H9 (cell line): ENCODE data around the gene SOX18. TPM values are rescaled to one million over a fixed set of nuclear protein-coding genes. Genes with fewer than 3 reads are reported as not detected.

Experiments used
- DNase-seq: peaks from one replicate; pipeline ENCODE4 v3.0.0-alpha.2; 2017
- H2AFZ ChIP-seq: one replicate; pipeline ENCODE4 v1.6.1; 2013; ENCODE audit warnings: mild to moderate bottlenecking, low read length, control low read depth, moderate library complexity
- H2AK5ac ChIP-seq: 2 replicates; pipeline ENCODE4 v1.6.1; 2013; ENCODE audit warnings: low read length, control low read depth, mixed read lengths; ENCODE audit not compliant: insufficient read length
- H2BK120ac ChIP-seq: one replicate; pipeline ENCODE4 v1.6.1; 2013; ENCODE audit warnings: low read depth, mild to moderate bottlenecking, low read length, control low read depth, inconsistent platforms; ENCODE audit not compliant: poor library complexity, severe bottlenecking
- H2BK12ac ChIP-seq: 2 replicates; pipeline ENCODE4 v1.6.1; 2013; ENCODE audit warnings: low read length, control low read depth, mixed read lengths, low read depth; ENCODE audit not compliant: insufficient read length
- H2BK15ac ChIP-seq: 2 replicates; pipeline ENCODE4 v1.6.1; 2013; ENCODE audit warnings: low read depth, low read length, control low read depth
- H2BK20ac ChIP-seq: one replicate; pipeline ENCODE4 v1.6.1; 2013; ENCODE audit warnings: low read depth, mild to moderate bottlenecking, low read length, control low read depth, inconsistent platforms; ENCODE audit not compliant: poor library complexity, severe bottlenecking
- H2BK5ac ChIP-seq: 2 replicates; pipeline ENCODE4 v1.6.1; 2013; ENCODE audit warnings: low read length, control low read depth, mixed read lengths; ENCODE audit not compliant: insufficient read length
- H3K14ac ChIP-seq: 2 replicates; pipeline ENCODE4 v1.6.1; 2013; ENCODE audit warnings: low read length, control low read depth; ENCODE audit not compliant: insufficient read depth
- H3K18ac ChIP-seq: 2 replicates; pipeline ENCODE4 v1.6.1; 2013; ENCODE audit warnings: low read depth, mild to moderate bottlenecking, mixed read lengths, low read length, control low read depth; ENCODE audit not compliant: insufficient read length
- H3K23ac ChIP-seq: 2 replicates; pipeline ENCODE4 v1.6.1; 2013; ENCODE audit warnings: low read length, control low read depth, mixed read lengths, low read depth; ENCODE audit not compliant: insufficient read length
- H3K23me2 ChIP-seq: 2 replicates; pipeline ENCODE4 v1.6.1; 2013; ENCODE audit warnings: low read depth, mild to moderate bottlenecking, mixed read lengths, low read length, control low read depth; ENCODE audit not compliant: insufficient read length, poor library complexity, severe bottlenecking
- H3K27ac ChIP-seq: 2 replicates; pipeline ENCODE4 v1.5.1; 2013; ENCODE audit warnings: low read length, control low read depth, mixed read lengths, low read depth; ENCODE audit not compliant: insufficient read length
- H3K27me3 ChIP-seq: 2 replicates; pipeline ENCODE4 v1.6.1; 2013; ENCODE audit warnings: low read length, control low read depth, inconsistent platforms; ENCODE audit not compliant: insufficient read depth
- H3K4ac ChIP-seq: 2 replicates; pipeline ENCODE4 v1.6.1; 2013; ENCODE audit warnings: low read depth, mild to moderate bottlenecking, control low read depth, inconsistent platforms, low read length, moderate library complexity
- H3K4me1 ChIP-seq: 2 replicates; pipeline ENCODE4 v1.6.1; 2013; ENCODE audit warnings: low read length, control low read depth, inconsistent platforms; ENCODE audit not compliant: insufficient read depth
- H3K4me2 ChIP-seq: 2 replicates; pipeline ENCODE4 v1.6.1; 2013; ENCODE audit warnings: low read length, control low read depth, mixed read lengths; ENCODE audit not compliant: insufficient read length, insufficient read depth
- H3K56ac ChIP-seq: 2 replicates; pipeline ENCODE4 v1.6.1; 2013; ENCODE audit warnings: low read depth, mild to moderate bottlenecking, mixed read lengths, low read length, control low read depth; ENCODE audit not compliant: insufficient read length
- H3K79me1 ChIP-seq: 2 replicates; pipeline ENCODE4 v1.6.1; 2013; ENCODE audit warnings: low read depth, mild to moderate bottlenecking, moderate library complexity, low read length, control low read depth, inconsistent platforms; ENCODE audit not compliant: insufficient read depth, poor library complexity, severe bottlenecking
- H3K79me2 ChIP-seq: 2 replicates; pipeline ENCODE4 v1.6.1; 2013; ENCODE audit warnings: low read length, control low read depth, inconsistent platforms; ENCODE audit not compliant: insufficient read depth
- H3K9ac ChIP-seq: 2 replicates; pipeline ENCODE4 v1.6.1; 2013; ENCODE audit warnings: low read length, control low read depth, mixed read lengths; ENCODE audit not compliant: insufficient read length; ENCODE audit errors: extremely low read depth
- H3K9me3 ChIP-seq: one replicate; pipeline ENCODE4 v1.6.1; 2013; ENCODE audit warnings: low read depth, low read length, inconsistent platforms; ENCODE audit not compliant: control insufficient read depth
- H3T11ph ChIP-seq: one replicate; pipeline ENCODE4 v1.6.1; 2013; ENCODE audit warnings: mild to moderate bottlenecking, low read length, control low read depth, inconsistent platforms
- H4K20me1 ChIP-seq: one replicate; pipeline ENCODE4 v1.6.1; 2013; ENCODE audit not compliant: control insufficient read depth, insufficient read length, insufficient read depth
- H4K5ac ChIP-seq: 2 replicates; pipeline ENCODE4 v1.6.1; 2013; ENCODE audit warnings: low read depth, mild to moderate bottlenecking, mixed read lengths, low read length, control low read depth; ENCODE audit not compliant: insufficient read length
- H4K8ac ChIP-seq: replicated peaks from 2 replicates; pipeline ENCODE4 v1.6.1; 2013; ENCODE audit warnings: low read length, control low read depth, mixed read lengths, low read depth; ENCODE audit not compliant: insufficient read length
- H4K91ac ChIP-seq: 2 replicates; pipeline ENCODE4 v1.6.1; 2013; ENCODE audit warnings: low read depth, mild to moderate bottlenecking, moderate library complexity, mixed read lengths, low read length, control low read depth; ENCODE audit not compliant: insufficient read length
- H3K27ac Mint-ChIP-seq, 3 experiments: 2 replicates in 2 of 3; 3 replicates in 1 of 3; pipeline ENCODE4 v1.8.0; 2020 to 2021; ENCODE audit warnings: mixed read lengths in 3 of 3, mild to moderate bottlenecking in 1 of 3, moderate library complexity in 1 of 3
- H3K27me3 Mint-ChIP-seq: 2 replicates; pipeline ENCODE4 v1.8.0; 2021; ENCODE audit warnings: low read depth, mild to moderate bottlenecking, moderate library complexity, mixed read lengths
- H3K36me3 Mint-ChIP-seq, 3 experiments: 2 replicates in 2 of 3; 3 replicates in 1 of 3; pipeline ENCODE4 v1.8.0; 2020 to 2021; ENCODE audit warnings: low read depth in 3 of 3, mixed read lengths in 3 of 3; ENCODE audit not compliant: insufficient read depth in 1 of 3
- H3K4me1 Mint-ChIP-seq, 2 experiments: 2 replicates each; pipeline ENCODE4 v1.8.0; 2020; ENCODE audit warnings: mixed read lengths in 2 of 2
- H3K4me3 Mint-ChIP-seq, 2 experiments: 2 replicates in 1 of 2; 3 replicates in 1 of 2; pipeline ENCODE4 v1.8.0; 2020 to 2021; ENCODE audit warnings: mild to moderate bottlenecking in 2 of 2, mixed read lengths in 2 of 2, moderate library complexity in 1 of 2
- H3K9me3 Mint-ChIP-seq, 2 experiments: 2 replicates in 1 of 2; 3 replicates in 1 of 2; pipeline ENCODE4 v1.8.0; 2020; ENCODE audit warnings: mild to moderate bottlenecking in 2 of 2, mixed read lengths in 2 of 2, moderate library complexity in 1 of 2
- CTCF ChIP-seq: fragments of 200-600 bp; sonication (generic); conservative IDR thresholded peaks from 3 replicates; pipeline ENCODE4 v1.8.0; 2021; ENCODE audit warnings: antibody characterized with exemption, mild to moderate bottlenecking
- WGBS: extraction: QIAGEN DNeasy Blood & Tissue Kit; methylation state at CpG from one replicate; pipeline ENCODE4 v1.1.7; 2013; ENCODE audit warnings: missing lambda C conversion rate, low lambda C conversion rate, mixed read lengths; ENCODE audit not compliant: insufficient read length; ENCODE audit errors: extremely low coverage; 5-methylcytosine and 5-hydroxymethylcytosine counted together
- total RNA-seq: library from RNA; stranded (reverse); gene quantifications from 2 replicates; pipeline ENCODE4 v1.2.1, GENCODE V29; 2021

Gene SOX18
- total RNA-seq, 1 experiment from 2014 or later: 2.0 TPM

DNA sequence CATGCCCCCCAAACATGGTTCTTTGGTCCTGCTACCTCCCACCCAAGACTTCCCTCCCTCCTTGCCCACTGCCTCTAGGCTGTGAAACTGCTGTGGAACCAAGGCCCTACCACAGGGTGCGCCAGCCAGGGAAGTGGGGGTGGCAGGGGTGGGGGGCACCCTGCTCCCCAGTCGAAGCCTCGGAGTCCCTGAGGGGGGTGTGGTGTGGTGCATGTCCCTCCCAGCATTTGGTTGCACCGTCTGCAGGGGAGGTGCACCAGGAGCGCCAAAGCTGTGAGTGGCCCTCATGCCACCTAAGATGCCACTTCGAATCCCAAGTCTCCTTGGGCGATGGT lies 28.1 kb upstream of the SOX18 start:
- no peak overlapping the region for H4K5ac ChIP-seq
- H3K4me3 Mint-ChIP-seq: no peak overlapping the region

More for the DNA sequence above, 28.1 kb upstream of the SOX18 start:
- H3K36me3 Mint-ChIP-seq: no peaks in the 10 kb centered on the region; a peak in 2 of 7 replicates
- no CpG with 5 or more reads among the region's 7 CpGs for WGBS
- no peak overlapping the region for H2BK15ac ChIP-seq
- H3K27ac Mint-ChIP-seq: no peak overlapping the region
- no peak overlapping the region for H4K8ac ChIP-seq
- TF ChIP-seq CTCF: no peak
- no peak overlapping the region for H3K18ac ChIP-seq
- no peak overlapping the region for H2BK12ac ChIP-seq
- no peak overlapping the region for H4K91ac ChIP-seq
- H3K27me3 ChIP-seq: no peaks in the 10 kb centered on the region
- no peak overlapping the region for H3K4ac ChIP-seq
- no peak overlapping the region for H2BK5ac ChIP-seq
- peaks cover 8% of the 10 kb centered on the region for H3K23me2 ChIP-seq
- H2BK20ac ChIP-seq: no peak overlapping the region
- no peaks in the 10 kb centered on the region for H3K9me3 ChIP-seq
- H3K14ac ChIP-seq: no peak overlapping the region
- no peak overlapping the region for H2AFZ ChIP-seq
- H3K9me3 Mint-ChIP-seq: no peaks in the 10 kb centered on the region
- no peak overlapping the region for H3K9ac ChIP-seq
- H2AK5ac ChIP-seq: no peak overlapping the region
- H3K23ac ChIP-seq: no peak overlapping the region
- H2BK120ac ChIP-seq: no peak overlapping the region
- H4K20me1 ChIP-seq: no peaks in the 10 kb centered on the region
- H3K4me1 ChIP-seq: no peaks in the 10 kb centered on the region; the same call in 1 of the 2 replicates
- H3K56ac ChIP-seq: no peak overlapping the region
- H3K79me2 ChIP-seq: no peaks in the 10 kb centered on the region
- peaks cover 24% of the 10 kb centered on the region for H3K27me3 Mint-ChIP-seq
- peaks cover 24 to 29% of the 10 kb centered on the region in 2 experiments for H3K4me1 Mint-ChIP-seq
- no peak overlapping the region for H3K4me2 ChIP-seq
- H3T11ph ChIP-seq: no peak overlapping the region
- DNase-seq: no peak
- H3K27ac ChIP-seq: no peak overlapping the region
- no peaks in the 10 kb centered on the region for H3K79me1 ChIP-seq
